Cardiac muscle cell (in vitro differentiated cells and primary cell): ENCODE data around the gene HPS1. TPM values are rescaled to one million over a fixed set of nuclear protein-coding genes. Genes with fewer than 3 reads are reported as not detected.

ENCODE experiments used
- DNase-seq, 2 donors: peaks; one replicate each; pipeline versions ENCODE4 v3.0.0 to v3.0.0-alpha.2; 2010 to 2017; ENCODE audit warnings: low read depth in 1 of 2, low spot score in 1 of 2
- H3K27ac ChIP-seq: fragments of 200-600 bp; sonication (generic); 2 replicates; pipeline ENCODE4 v1.5.1; 2016
- H3K27me3 ChIP-seq: fragments of 200-600 bp; sonication (generic); 2 replicates; pipeline ENCODE4 v1.6.0; 2016; ENCODE audit warnings: control low read depth
- H3K36me3 ChIP-seq: fragments of 200-600 bp; sonication (generic); 2 replicates; pipeline ENCODE4 v1.5.1; 2016; ENCODE audit warnings: control low read depth
- H3K4me1 ChIP-seq: fragments of 200-600 bp; sonication (generic); 2 replicates; pipeline ENCODE4 v1.8.1; 2017; ENCODE audit warnings: low read depth, mild to moderate bottlenecking, mixed run types
- H3K4me3 ChIP-seq: fragments of 200-600 bp; sonication (generic); 2 replicates; pipeline ENCODE4 v1.5.1; 2016; ENCODE audit warnings: mild to moderate bottlenecking
- H3K9me3 ChIP-seq: fragments of 200-600 bp; sonication (generic); 2 replicates; pipeline ENCODE4 v1.5.1; 2017; ENCODE audit warnings: low read depth, mild to moderate bottlenecking, control low read depth
- CTCF ChIP-seq: IDR thresholded peaks from 2 replicates; pipeline ENCODE4 v1.5.1; 2012; ENCODE audit warnings: low read depth, mild to moderate bottlenecking, low read length
- polyA plus RNA-seq: library from polyadenylated mRNA; unstranded; fragments of >200 nt; fragmentation: Nextera tagmentation; extraction: Ambion mirVana; gene quantifications from 2 replicates; pipeline ENCODE4 v1.2.1, GENCODE V29; 2016
- total RNA-seq: library from RNA; depleted of rRNA; stranded (reverse); fragments of >200 nt; gene quantifications from 2 replicates; pipeline ENCODE4 v1.2.3, GENCODE V29; 2016

The HPS1 gene
- total and polyA plus RNA-seq, 2 experiments from 2014 or later: 58.6 to 60.9 TPM

- DNase-seq: no peak
- Histone ChIP-seq H3K27ac (no peak overlapping the region), H3K27me3 (no peaks in the 10 kb centered on the region), H3K36me3 (no peaks in the 10 kb centered on the region), H3K4me1 (peaks cover 7% of the 10 kb centered on the region), H3K4me3 (no peak overlapping the region), H3K9me3 (no peaks in the 10 kb centered on the region)
- no peak for TF ChIP-seq CTCF
Measured at GRCh38 chr10:98478430-98479222, 31.9 kb upstream of the HPS1 start.

GRCh38 chr10:98477861-98478260, 31.1 kb upstream of the HPS1 start:
- Histone ChIP-seq H3K27ac (no peak overlapping the region), H3K36me3 (no peaks in the 10 kb centered on the region), H3K4me3 (no peak overlapping the region), H3K9me3 (no peaks in the 10 kb centered on the region), H3K27me3 (no peaks in the 10 kb centered on the region), H3K4me1 (peaks cover 7% of the 10 kb centered on the region)
- no peak for DNase-seq
- TF ChIP-seq CTCF: no peak

- H3K36me3 ChIP-seq: no peaks in the 10 kb centered on the region
- no peak overlapping the region for H3K27ac ChIP-seq
- peaks cover 13% of the 10 kb centered on the region for H3K4me1 ChIP-seq
- no peaks in the 10 kb centered on the region for H3K9me3 ChIP-seq
- TF ChIP-seq CTCF: no peak
- DNase-seq: no peak
- no peaks in the 10 kb centered on the region for H3K27me3 ChIP-seq
- no peak overlapping the region for H3K4me3 ChIP-seq
Measured at GRCh38 chr10:98474628-98475027, 27.9 kb upstream of the HPS1 start.

GRCh38 chr10:98472196-98472595, 25.5 kb upstream of the HPS1 start:
- Histone ChIP-seq H3K27ac (no peak overlapping the region), H3K4me3 (no peak overlapping the region), H3K4me1 (peaks cover 29% of the 10 kb centered on the region), H3K36me3 (no peaks in the 10 kb centered on the region), H3K27me3 (no peaks in the 10 kb centered on the region), H3K9me3 (no peaks in the 10 kb centered on the region)
- no peak for TF ChIP-seq CTCF
- no peak for DNase-seq

- peaks cover 40% of the 10 kb centered on the region for H3K4me1 ChIP-seq
- H3K27ac ChIP-seq: no peak overlapping the region
- no peaks in the 10 kb centered on the region for H3K36me3 ChIP-seq
- DNase-seq: no peak
- H3K27me3 ChIP-seq: no peaks in the 10 kb centered on the region
- no peak overlapping the region for H3K4me3 ChIP-seq
- H3K9me3 ChIP-seq: no peaks in the 10 kb centered on the region
- no peak for TF ChIP-seq CTCF
Measured at GRCh38 chr10:98470850-98471249, 24.1 kb upstream of the HPS1 start.
